ENCODE data around the gene BLVRB. TPM values are rescaled to one million over a fixed set of nuclear protein-coding genes. Genes with fewer than 3 reads are reported as not detected.

BLVRB gene
- total and polyA plus RNA-seq, 2 experiments from 2014 or later: 43.7 to 53.7 TPM

DNA sequence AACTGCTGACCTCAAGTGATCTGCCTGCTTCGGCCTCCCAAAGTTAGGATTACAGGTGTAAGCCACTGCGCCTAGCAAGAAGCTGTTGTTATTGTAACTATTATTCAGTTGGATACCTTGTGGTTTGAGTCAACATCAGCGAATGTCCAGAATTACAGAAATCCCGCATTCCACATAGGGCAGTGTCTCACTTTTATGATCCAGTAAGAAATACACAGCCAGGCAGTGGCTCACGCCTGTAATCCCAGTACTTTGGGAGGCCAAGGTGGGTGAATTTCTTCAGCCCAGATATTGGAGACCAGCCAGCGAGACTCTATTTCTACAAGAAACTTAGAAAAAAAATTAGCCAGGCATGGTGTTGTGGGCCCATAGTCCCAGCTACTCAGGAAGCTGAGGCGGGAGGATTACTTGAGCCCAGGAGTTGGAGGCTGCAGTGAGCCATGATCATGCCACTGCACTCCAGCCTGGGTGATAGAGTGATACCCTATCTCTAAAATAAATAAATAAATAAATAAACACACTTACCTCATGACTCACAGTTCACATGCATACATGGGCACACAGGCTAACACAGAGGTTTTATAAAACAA lies 45.1 kb upstream of the BLVRB start:
- peaks cover 16% of the 10 kb centered on the region for H3K9me3 Mint-ChIP-seq
- peaks cover 63% of the 10 kb centered on the region for H3K27me3 Mint-ChIP-seq (ENCODE audit: insufficient read depth, low read depth, poor library complexity)
- Histone ChIP-seq H3K9me2 (ENCODE audit: insufficient read depth) (no peaks in the 10 kb centered on the region), H3K4me3 (no peak overlapping the region), H3K36me3 (ENCODE audit: insufficient read depth) (no peaks in the 10 kb centered on the region), H3K27ac (ENCODE audit: low read depth) (no peak overlapping the region), H3K4me1 (ENCODE audit: insufficient read depth) (no peaks in the 10 kb centered on the region), H3K4me2 (no peak overlapping the region), H2AFZ (no peak overlapping the region), H3F3A (replicated peaks; ENCODE audit: low read depth) (peaks cover 12% of the 10 kb centered on the region; the same call in 1 of the 2 replicates), H4K20me1 (replicated peaks; ENCODE audit: insufficient read depth) (no peaks in the 10 kb centered on the region), H3K79me2 (replicated peaks; ENCODE audit: insufficient read depth) (no peaks in the 10 kb centered on the region), H3K27me3 (ENCODE audit: insufficient read depth) (peaks cover 67% of the 10 kb centered on the region)
- DNase-seq (ENCODE audit: low spot score): no peak
- no peak for TF ChIP-seq POLR2AphosphoS5 (IDR thresholded peaks at IDR 0.05; ENCODE audit: low read depth)
- TF ChIP-seq STAT1 (IDR thresholded peaks at IDR 0.05; ENCODE audit: unreplicated experiment): no peak
- TF ChIP-seq, protein P1, sequence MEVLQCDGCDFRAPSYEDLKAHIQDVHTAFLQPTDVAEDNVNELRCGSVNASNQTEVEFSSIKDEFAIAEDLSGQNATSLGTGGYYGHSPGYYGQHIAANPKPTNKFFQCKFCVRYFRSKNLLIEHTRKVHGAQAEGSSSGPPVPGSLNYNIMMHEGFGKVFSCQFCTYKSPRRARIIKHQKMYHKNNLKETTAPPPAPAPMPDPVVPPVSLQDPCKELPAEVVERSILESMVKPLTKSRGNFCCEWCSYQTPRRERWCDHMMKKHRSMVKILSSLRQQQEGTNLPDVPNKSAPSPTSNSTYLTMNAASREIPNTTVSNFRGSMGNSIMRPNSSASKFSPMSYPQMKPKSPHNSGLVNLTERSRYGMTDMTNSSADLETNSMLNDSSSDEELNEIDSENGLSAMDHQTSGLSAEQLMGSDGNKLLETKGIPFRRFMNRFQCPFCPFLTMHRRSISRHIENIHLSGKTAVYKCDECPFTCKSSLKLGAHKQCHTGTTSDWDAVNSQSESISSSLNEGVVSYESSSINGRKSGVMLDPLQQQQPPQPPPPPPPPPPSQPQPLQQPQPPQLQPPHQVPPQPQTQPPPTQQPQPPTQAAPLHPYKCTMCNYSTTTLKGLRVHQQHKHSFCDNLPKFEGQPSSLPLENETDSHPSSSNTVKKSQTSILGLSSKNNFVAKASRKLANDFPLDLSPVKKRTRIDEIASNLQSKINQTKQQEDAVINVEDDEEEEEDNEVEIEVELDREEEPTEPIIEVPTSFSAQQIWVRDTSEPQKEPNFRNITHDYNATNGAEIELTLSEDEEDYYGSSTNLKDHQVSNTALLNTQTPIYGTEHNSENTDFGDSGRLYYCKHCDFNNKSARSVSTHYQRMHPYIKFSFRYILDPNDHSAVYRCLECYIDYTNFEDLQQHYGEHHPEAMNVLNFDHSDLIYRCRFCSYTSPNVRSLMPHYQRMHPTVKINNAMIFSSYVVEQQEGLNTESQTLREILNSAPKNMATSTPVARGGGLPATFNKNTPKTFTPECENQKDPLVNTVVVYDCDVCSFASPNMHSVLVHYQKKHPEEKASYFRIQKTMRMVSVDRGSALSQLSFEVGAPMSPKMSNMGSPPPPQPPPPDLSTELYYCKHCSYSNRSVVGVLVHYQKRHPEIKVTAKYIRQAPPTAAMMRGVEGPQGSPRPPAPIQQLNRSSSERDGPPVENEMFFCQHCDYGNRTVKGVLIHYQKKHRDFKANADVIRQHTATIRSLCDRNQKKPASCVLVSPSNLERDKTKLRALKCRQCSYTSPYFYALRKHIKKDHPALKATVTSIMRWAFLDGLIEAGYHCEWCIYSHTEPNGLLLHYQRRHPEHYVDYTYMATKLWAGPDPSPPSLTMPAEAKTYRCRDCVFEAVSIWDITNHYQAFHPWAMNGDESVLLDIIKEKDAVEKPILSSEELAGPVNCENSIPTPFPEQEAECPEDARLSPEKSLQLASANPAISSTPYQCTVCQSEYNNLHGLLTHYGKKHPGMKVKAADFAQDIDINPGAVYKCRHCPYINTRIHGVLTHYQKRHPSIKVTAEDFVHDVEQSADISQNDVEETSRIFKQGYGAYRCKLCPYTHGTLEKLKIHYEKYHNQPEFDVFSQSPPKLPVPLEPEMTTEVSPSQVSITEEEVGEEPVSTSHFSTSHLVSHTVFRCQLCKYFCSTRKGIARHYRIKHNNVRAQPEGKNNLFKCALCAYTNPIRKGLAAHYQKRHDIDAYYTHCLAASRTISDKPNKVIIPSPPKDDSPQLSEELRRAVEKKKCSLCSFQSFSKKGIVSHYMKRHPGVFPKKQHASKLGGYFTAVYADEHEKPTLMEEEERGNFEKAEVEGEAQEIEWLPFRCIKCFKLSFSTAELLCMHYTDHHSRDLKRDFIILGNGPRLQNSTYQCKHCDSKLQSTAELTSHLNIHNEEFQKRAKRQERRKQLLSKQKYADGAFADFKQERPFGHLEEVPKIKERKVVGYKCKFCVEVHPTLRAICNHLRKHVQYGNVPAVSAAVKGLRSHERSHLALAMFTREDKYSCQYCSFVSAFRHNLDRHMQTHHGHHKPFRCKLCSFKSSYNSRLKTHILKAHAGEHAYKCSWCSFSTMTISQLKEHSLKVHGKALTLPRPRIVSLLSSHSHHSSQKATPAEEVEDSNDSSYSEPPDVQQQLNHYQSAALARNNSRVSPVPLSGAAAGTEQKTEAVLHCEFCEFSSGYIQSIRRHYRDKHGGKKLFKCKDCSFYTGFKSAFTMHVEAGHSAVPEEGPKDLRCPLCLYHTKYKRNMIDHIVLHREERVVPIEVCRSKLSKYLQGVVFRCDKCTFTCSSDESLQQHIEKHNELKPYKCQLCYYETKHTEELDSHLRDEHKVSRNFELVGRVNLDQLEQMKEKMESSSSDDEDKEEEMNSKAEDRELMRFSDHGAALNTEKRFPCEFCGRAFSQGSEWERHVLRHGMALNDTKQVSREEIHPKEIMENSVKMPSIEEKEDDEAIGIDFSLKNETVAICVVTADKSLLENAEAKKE (CRISPR knock-in tag; IDR thresholded peaks at IDR 0.05): no peak
- H3K4me3 Mint-ChIP-seq: no peak overlapping the region
- ATAC-seq: no peak
- no peak overlapping the region for H3K27ac Mint-ChIP-seq
- no peaks in the 10 kb centered on the region; the same call in 2 of the 3 replicates for H3K4me1 Mint-ChIP-seq
- no peaks in the 10 kb centered on the region; the same call in 2 of the 3 replicates for H3K36me3 Mint-ChIP-seq (ENCODE audit: low read depth)

DNA sequence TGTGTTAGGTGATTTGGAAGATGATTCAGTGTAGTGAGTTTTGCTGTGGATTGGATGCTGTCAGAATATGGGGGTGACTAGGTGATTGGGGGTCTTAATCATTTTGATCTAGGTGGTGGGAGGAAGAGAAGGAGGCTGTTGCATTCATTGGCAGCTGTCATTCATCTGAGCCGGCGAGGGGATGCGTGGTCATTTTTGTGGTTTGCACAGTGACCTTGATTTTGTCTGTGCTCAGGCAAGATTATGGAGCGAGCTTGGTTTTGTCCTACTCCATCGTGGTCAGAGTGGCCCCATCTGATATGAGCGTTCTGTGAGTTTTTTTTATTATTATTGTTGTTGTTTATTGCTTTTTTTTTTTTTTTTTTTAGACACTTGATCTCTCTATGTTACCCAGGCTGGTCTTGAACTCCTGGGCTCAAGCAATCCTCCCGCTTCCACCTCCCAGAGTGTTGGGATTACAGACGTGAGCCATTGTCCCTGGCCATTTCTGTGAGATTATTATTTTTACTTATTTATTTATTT lies 43.3 kb upstream of the BLVRB start:
- no peak for DNase-seq (ENCODE audit: low spot score)
- no peaks in the 10 kb centered on the region for H3K9me2 ChIP-seq (ENCODE audit: insufficient read depth)
- no peak overlapping the region for H3K4me2 ChIP-seq
- H3K27me3 ChIP-seq (ENCODE audit: insufficient read depth): peaks cover 50% of the 10 kb centered on the region
- Mint-ChIP-seq H3K4me3 (no peak overlapping the region), H3K36me3 (ENCODE audit: low read depth) (no peaks in the 10 kb centered on the region; the same call in 2 of the 3 replicates), H3K27ac (no peak overlapping the region), H3K9me3 (peaks cover 13% of the 10 kb centered on the region), H3K27me3 (ENCODE audit: insufficient read depth, low read depth, poor library complexity) (peaks cover 53% of the 10 kb centered on the region), H3K4me1 (no peaks in the 10 kb centered on the region; the same call in 2 of the 3 replicates)
- no peaks in the 10 kb centered on the region for H3K36me3 ChIP-seq (ENCODE audit: insufficient read depth)
- no peak overlapping the region for H2AFZ ChIP-seq
- H3F3A ChIP-seq (replicated peaks; ENCODE audit: low read depth): peaks cover 12% of the 10 kb centered on the region; the same call in 1 of the 2 replicates
- no peak for ATAC-seq
- no peak overlapping the region for H3K4me3 ChIP-seq
- H3K79me2 ChIP-seq (replicated peaks; ENCODE audit: insufficient read depth): no peaks in the 10 kb centered on the region
- H3K27ac ChIP-seq (ENCODE audit: low read depth): no peak overlapping the region
- no peaks in the 10 kb centered on the region for H4K20me1 ChIP-seq (replicated peaks; ENCODE audit: insufficient read depth)
- no peaks in the 10 kb centered on the region for H3K4me1 ChIP-seq (ENCODE audit: insufficient read depth)
- TF ChIP-seq CREB1 (CRISPR knock-in tag; IDR thresholded peaks at IDR 0.05; ENCODE audit: low read depth) (no peak), EZH2 (IDR thresholded peaks at IDR 0.05; ENCODE audit: low read depth, unreplicated experiment) (no peak), ZNF331 (CRISPR knock-in tag; IDR thresholded peaks at IDR 0.05; ENCODE audit: low read depth) (no peak), STAT1 (IDR thresholded peaks at IDR 0.05; ENCODE audit: unreplicated experiment) (no peak), NANOG (IDR thresholded peaks at IDR 0.05; ENCODE audit: borderline replicate concordance) (no peak)
- TF ChIP-seq, protein P2, sequence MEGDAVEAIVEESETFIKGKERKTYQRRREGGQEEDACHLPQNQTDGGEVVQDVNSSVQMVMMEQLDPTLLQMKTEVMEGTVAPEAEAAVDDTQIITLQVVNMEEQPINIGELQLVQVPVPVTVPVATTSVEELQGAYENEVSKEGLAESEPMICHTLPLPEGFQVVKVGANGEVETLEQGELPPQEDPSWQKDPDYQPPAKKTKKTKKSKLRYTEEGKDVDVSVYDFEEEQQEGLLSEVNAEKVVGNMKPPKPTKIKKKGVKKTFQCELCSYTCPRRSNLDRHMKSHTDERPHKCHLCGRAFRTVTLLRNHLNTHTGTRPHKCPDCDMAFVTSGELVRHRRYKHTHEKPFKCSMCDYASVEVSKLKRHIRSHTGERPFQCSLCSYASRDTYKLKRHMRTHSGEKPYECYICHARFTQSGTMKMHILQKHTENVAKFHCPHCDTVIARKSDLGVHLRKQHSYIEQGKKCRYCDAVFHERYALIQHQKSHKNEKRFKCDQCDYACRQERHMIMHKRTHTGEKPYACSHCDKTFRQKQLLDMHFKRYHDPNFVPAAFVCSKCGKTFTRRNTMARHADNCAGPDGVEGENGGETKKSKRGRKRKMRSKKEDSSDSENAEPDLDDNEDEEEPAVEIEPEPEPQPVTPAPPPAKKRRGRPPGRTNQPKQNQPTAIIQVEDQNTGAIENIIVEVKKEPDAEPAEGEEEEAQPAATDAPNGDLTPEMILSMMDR (conservative IDR thresholded peaks at IDR 0.05; ENCODE audit: low read depth in 2 of 2): no peak
